Progenitor cell of endocrine pancreas (in vitro differentiated cells): ENCODE results near the gene DYNC1I2. TPM values are rescaled to one million over a fixed set of nuclear protein-coding genes. Genes with fewer than 3 reads are reported as not detected.
"Not testable (repeated sequence)": the region's sequence is repeated elsewhere in the genome, so short reads cannot be mapped to it uniquely, and the experiment has no call there.

Source experiments
- DNase-seq: peaks from one replicate; pipeline ENCODE4 v3.0.0; 2021; ENCODE audit warnings: low spot score; ENCODE audit not compliant: unreplicated experiment
- H3K27ac Mint-ChIP-seq: 2 replicates; pipeline ENCODE4 v1.8.0; 2021; ENCODE audit warnings: mild to moderate bottlenecking, moderate library complexity, mixed read lengths
- H3K27me3 Mint-ChIP-seq: 2 replicates; pipeline ENCODE4 v1.8.0; 2021; ENCODE audit warnings: mixed read lengths
- H3K36me3 Mint-ChIP-seq: 2 replicates; pipeline ENCODE4 v1.8.0; 2022; ENCODE audit warnings: mixed read lengths; ENCODE audit not compliant: insufficient read depth
- H3K4me1 Mint-ChIP-seq: 2 replicates; pipeline ENCODE4 v1.8.0; 2021; ENCODE audit warnings: low read depth, mixed read lengths
- H3K4me3 Mint-ChIP-seq: 2 replicates; pipeline ENCODE4 v1.8.0; 2021; ENCODE audit warnings: low read depth, mild to moderate bottlenecking, moderate library complexity, mixed read lengths
- H3K9me3 Mint-ChIP-seq: 2 replicates; pipeline ENCODE4 v1.8.0; 2021; ENCODE audit warnings: low read depth, mixed read lengths
- CTCF ChIP-seq: fragments of 200-600 bp; sonication (generic); IDR thresholded peaks from one replicate; pipeline ENCODE4 v1.5.0; 2021; ENCODE audit warnings: antibody characterized with exemption, mild to moderate bottlenecking; ENCODE audit not compliant: unreplicated experiment
- total RNA-seq: library from RNA; stranded (reverse); gene quantifications from 2 replicates; pipeline ENCODE4 v1.2.1, GENCODE V29; 2021

DYNC1I2 gene
- total RNA-seq, 1 donor from 2014 or later = 116 TPM

- Mint-ChIP-seq H3K27me3 (no peaks in the 10 kb centered on the region), H3K9me3 (no peaks in the 10 kb centered on the region), H3K27ac (no peak overlapping the region), H3K4me3 (no peak overlapping the region), H3K4me1 (no peaks in the 10 kb centered on the region), H3K36me3 (peaks cover 28% of the 10 kb centered on the region)
- TF ChIP-seq CTCF = no peak
- no peak for DNase-seq
Measured at GRCh38 chr2:171745141-171745540, 57.9 kb downstream of the DYNC1I2 start.

GRCh38 chr2:171745806-171746205 lies 58.5 kb downstream of the DYNC1I2 start:
- no peak for TF ChIP-seq CTCF
- Mint-ChIP-seq H3K27ac (no peak overlapping the region), H3K4me1 (no peaks in the 10 kb centered on the region), H3K27me3 (no peaks in the 10 kb centered on the region), H3K9me3 (no peaks in the 10 kb centered on the region), H3K36me3 (peaks cover 25% of the 10 kb centered on the region), H3K4me3 (no peak overlapping the region)
- no peak for DNase-seq

- no peak for DNase-seq
- H3K36me3 Mint-ChIP-seq = peaks cover 18% of the 10 kb centered on the region
- H3K4me3 Mint-ChIP-seq = no peak overlapping the region
- no peak overlapping the region for H3K27ac Mint-ChIP-seq
- no peaks in the 10 kb centered on the region for H3K9me3 Mint-ChIP-seq
- H3K4me1 Mint-ChIP-seq = no peaks in the 10 kb centered on the region
- TF ChIP-seq CTCF = no peak
- H3K27me3 Mint-ChIP-seq = no peaks in the 10 kb centered on the region
Measured at GRCh38 chr2:171747371-171747770, 60.1 kb downstream of the DYNC1I2 start.

GRCh38 chr2:171754254-171754939 lies 67.1 kb downstream of the DYNC1I2 start:
- H3K9me3 Mint-ChIP-seq = no peaks in the 10 kb centered on the region
- DNase-seq = no peak
- H3K27me3 Mint-ChIP-seq = no peaks in the 10 kb centered on the region
- H3K27ac Mint-ChIP-seq = no peak overlapping the region
- H3K4me3 Mint-ChIP-seq = no peak overlapping the region
- no peaks in the 10 kb centered on the region for H3K4me1 Mint-ChIP-seq
- TF ChIP-seq CTCF = no peak
- peaks cover 34% of the 10 kb centered on the region for H3K36me3 Mint-ChIP-seq

- H3K4me1 Mint-ChIP-seq = not testable (repeated sequence)
Measured at GRCh38 chr2:171758762-171759161, 71.5 kb downstream of the DYNC1I2 start.

GRCh38 chr2:171761176-171761575 lies 73.9 kb downstream of the DYNC1I2 start:
- H3K36me3 Mint-ChIP-seq = peaks cover 44% of the 10 kb centered on the region
- H3K9me3 Mint-ChIP-seq, H3K27ac Mint-ChIP-seq: not testable (repeated sequence)

More at GRCh38 chr2:171758762-171759161, 71.5 kb downstream of the DYNC1I2 start:
- H3K4me3 Mint-ChIP-seq, H3K27me3 Mint-ChIP-seq, DNase-seq, H3K27ac Mint-ChIP-seq, H3K9me3 Mint-ChIP-seq: not testable (repeated sequence)
- H3K36me3 Mint-ChIP-seq = peaks cover 53% of the 10 kb centered on the region

More at GRCh38 chr2:171761176-171761575, 73.9 kb downstream of the DYNC1I2 start:
- not testable (repeated sequence) for H3K4me3 Mint-ChIP-seq, H3K4me1 Mint-ChIP-seq, DNase-seq, H3K27me3 Mint-ChIP-seq
